Naive thymus-derived CD4-positive, alpha-beta T cell (primary cell): ENCODE results near the gene HOXC5. TPM values are rescaled to one million over a fixed set of nuclear protein-coding genes. Genes with fewer than 3 reads are reported as not detected.

Source experiments
- ATAC-seq: fragments of 150-1000 bp; cut with Tn5 transposase; 2 replicates; pipeline ENCODE4 v1.10.0; 2021; ENCODE audit warnings: mild to moderate bottlenecking, moderate library complexity
- CTCF ChIA-PET: fragments of 350-600 bp; sonication (Branson Sonifier 250); formaldehyde crosslinking; loops from one replicate; lab custom pipeline; 2021; ENCODE audit warnings: antibody characterized with exemption; lab: Charles Lee
- POLR2A ChIA-PET: fragments of 350-600 bp; sonication (Branson Sonifier 250); formaldehyde crosslinking; loops from one replicate; lab custom pipeline; 2021; ENCODE audit warnings: antibody characterized with exemption, inconsistent platforms; lab: Charles Lee
- DNase-seq, 9 donors: peaks; one replicate each; pipeline versions ENCODE4 v3.0.0 to v3.0.0-alpha.2; 2020 to 2022; ENCODE audit warnings: mixed read lengths in 1 of 9
- H3K27ac ChIP-seq: one replicate; pipeline ENCODE4 v1.7.0; 2013; ENCODE audit warnings: mild to moderate bottlenecking, low read depth, low read length, moderate library complexity
- H3K27me3 ChIP-seq, 2 donors: one replicate each; pipeline ENCODE4 v1.7.0; 2013; ENCODE audit warnings: low read length in 2 of 2, mild to moderate bottlenecking in 2 of 2, moderate library complexity in 2 of 2; ENCODE audit not compliant: control insufficient read depth in 2 of 2, insufficient read depth in 2 of 2
- H3K36me3 ChIP-seq, 3 experiments: 1 replicate in 2 of 3; 2 replicates in 1 of 3; pipeline ENCODE4 v1.7.0; 2013; ENCODE audit warnings: low read length in 3 of 3, mild to moderate bottlenecking in 3 of 3, moderate library complexity in 1 of 3; ENCODE audit not compliant: insufficient read depth in 3 of 3, control insufficient read depth in 2 of 3
- H3K4me1 ChIP-seq, 2 donors: one replicate each; pipeline ENCODE4 v1.7.0; 2013; ENCODE audit warnings: low read length in 2 of 2, mild to moderate bottlenecking in 2 of 2, moderate library complexity in 1 of 2; ENCODE audit not compliant: control insufficient read depth in 2 of 2, insufficient read depth in 2 of 2
- H3K4me3 ChIP-seq: 2 replicates; pipeline ENCODE4 v1.7.0; 2013; ENCODE audit warnings: mild to moderate bottlenecking, low read length
- H3K9me3 ChIP-seq, 3 experiments: 1 replicate in 2 of 3; 2 replicates in 1 of 3; pipeline ENCODE4 v1.7.0; 2013; ENCODE audit warnings: low read length in 3 of 3; ENCODE audit not compliant: control insufficient read depth in 2 of 3
- H3K27ac Mint-ChIP-seq, 9 donors: one replicate each; pipeline ENCODE4 v1.8.0; 2020 to 2022; ENCODE audit warnings: mixed read lengths in 9 of 9, mild to moderate bottlenecking in 8 of 9, moderate library complexity in 5 of 9, inconsistent platforms in 2 of 9
- H3K27me3 Mint-ChIP-seq, 5 donors: one replicate each; pipeline ENCODE4 v1.8.0; 2021 to 2022; ENCODE audit warnings: mixed read lengths in 5 of 5, mild to moderate bottlenecking in 1 of 5
- H3K36me3 Mint-ChIP-seq, 5 donors: one replicate each; pipeline ENCODE4 v1.8.0; 2020 to 2022; ENCODE audit warnings: mixed read lengths in 5 of 5, mild to moderate bottlenecking in 3 of 5, inconsistent platforms in 1 of 5
- H3K4me1 Mint-ChIP-seq, 7 donors: one replicate each; pipeline ENCODE4 v1.8.0; 2020 to 2022; ENCODE audit warnings: mixed read lengths in 7 of 7, mild to moderate bottlenecking in 3 of 7, inconsistent platforms in 1 of 7
- H3K4me3 Mint-ChIP-seq, 10 donors: one replicate each; pipeline ENCODE4 v1.8.0; 2020 to 2022; ENCODE audit warnings: mild to moderate bottlenecking in 10 of 10, mixed read lengths in 10 of 10, moderate library complexity in 6 of 10, inconsistent platforms in 2 of 10
- H3K9me3 Mint-ChIP-seq, 11 donors: one replicate each; pipeline ENCODE4 v1.8.0; 2020 to 2022; ENCODE audit warnings: mixed read lengths in 11 of 11, mild to moderate bottlenecking in 4 of 11, inconsistent platforms in 1 of 11, moderate library complexity in 1 of 11
- intact Hi-C, 2 donors: fragments of 100-400 bp; cut with micrococcal nuclease; formaldehyde crosslinking; loops; one replicate each; pipeline ENCODE4 v1.15.1; 2023
- polyA plus RNA-seq, 2 donors: library from polyadenylated mRNA; unstranded; fragments of 300-500 nt; fragmentation: Illumina TruSeq; gene quantifications; one replicate each; pipeline ENCODE4 v1.2.3, GENCODE V29; 2021
- total RNA-seq, 6 experiments: library from RNA in 5 of 6; stranded (reverse) in 5 of 6; gene quantifications; 1 replicate in 5 of 6; 2 replicates in 1 of 6; pipeline ENCODE4 v1.2.3 and lab custom pipeline; 2021 to 2026

The HOXC5 gene
- total RNA-seq, result not detected
- not detected for polyA plus RNA-seq
- total RNA-seq (lab: John Stamatoyannopoulos, UW), result not detected

DNA sequence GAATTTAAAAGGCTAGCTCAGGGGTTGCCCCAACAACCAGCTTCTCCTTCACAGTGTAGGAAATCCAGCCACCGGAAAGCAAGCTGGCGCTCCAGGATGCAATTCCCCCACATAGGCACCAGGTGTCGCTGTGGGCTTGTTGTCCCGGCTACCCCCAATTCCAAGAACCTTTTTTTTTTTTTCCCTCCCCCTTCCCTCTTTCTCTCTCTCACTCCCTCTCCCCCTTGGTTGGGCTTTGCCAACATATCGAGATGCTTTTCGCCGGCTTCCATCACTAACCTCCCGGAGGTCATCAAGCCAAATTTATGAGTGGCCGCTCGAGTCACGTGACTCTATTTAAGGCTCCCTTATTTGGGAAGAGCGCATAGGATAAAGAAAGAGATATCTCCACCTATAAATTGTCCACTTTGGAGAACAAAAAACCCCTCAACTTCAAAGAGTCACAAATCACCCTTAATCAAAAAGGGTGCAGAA is at the start of gene HOXC5:
Gene HOXC5, plus strand, starts transcription at position 424 of the 474 bp plus-strand sequence. CDS start 73 bp downstream, outside the sequence.
- Histone ChIP-seq H3K36me3 (no peaks in the 10 kb centered on the region), H3K27me3 (peaks cover 23 to 62% of the 10 kb centered on the region in 2 donors), H3K9me3 (peaks cover 0 to 5% (median 0%) of the 10 kb centered on the region in 3 experiments), H3K4me1 (peaks cover 7 to 15% of the 10 kb centered on the region in 2 donors), H3K4me3 (no peak within 1 kb of the TSS), H3K27ac (no peak within 1 kb of the TSS)
- Mint-ChIP-seq H3K4me3 (peak within 1 kb of the TSS; percentile 52 to 80 (median 67)), H3K36me3 (peaks cover 0 to 4% (median 0%) of the 10 kb centered on the region in 5 donors), H3K27ac (peak within 1 kb of the TSS in 4 of 9 donors; percentile 12 to 74 (median 49)), H3K9me3 (peaks cover 0 to 7% (median 4%) of the 10 kb centered on the region in 11 donors), H3K4me1 (peaks cover 9 to 51% (median 31%) of the 10 kb centered on the region in 7 donors), H3K27me3 (peaks cover 74 to 93% (median 84%) of the 10 kb centered on the region in 5 donors)
- DNase-seq (peak; percentile 41 to 73 (median 62)), ATAC-seq (peak; percentile 77)
- intact Hi-C loops, result loop anchor here (1.0 to 5.0 kb wide), 7 partner anchors 14 to 169 kb away; no protein-coding TSS in a partner anchor
- POLR2A ChIA-PET, result interaction anchor here (1.4 kb wide), 1 partner anchor 159 kb away, joined by 6 read pairs; no protein-coding TSS in a partner anchor
- CTCF ChIA-PET, result interaction anchor here (0.6 to 2.2 kb wide), 23 partner anchors 9 to 1512 kb away, joined by 3 to 17 read pairs (median 4); partner anchors contain the start of genes HOXC8 and KRT5

DNA sequence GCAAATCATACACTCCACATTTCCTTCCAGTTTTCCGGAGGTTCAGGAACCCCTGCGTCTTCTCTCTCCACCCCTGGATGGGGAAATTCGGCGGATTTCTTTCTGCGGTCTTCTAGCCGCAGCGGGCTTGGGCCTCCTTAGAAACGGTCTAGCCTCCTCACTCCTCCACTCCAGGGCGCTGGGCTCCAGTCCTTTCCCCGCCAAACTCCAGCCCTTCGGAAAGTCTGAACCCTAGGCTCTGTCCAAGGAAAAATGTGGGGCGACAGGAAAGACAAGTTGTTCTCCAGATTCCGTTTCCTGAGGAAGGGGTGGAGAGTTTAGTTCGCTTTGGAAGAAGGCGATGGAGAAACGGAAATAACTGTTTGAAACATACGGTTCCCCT is 49.3 kb upstream of the HOXC5 start:
- DNase-seq, result no peak
- intact Hi-C loops, result loop anchor here in 1 of 2 donors (5.0 kb wide), 1 partner anchor 46 kb away; the partner anchor contains the start of gene HOXC13
- no peak overlapping the region for H3K27ac ChIP-seq
- Mint-ChIP-seq H3K27me3 (peaks cover 91 to 95% (median 92%) of the 10 kb centered on the region in 5 donors), H3K4me3 (peak overlapping the region in 3 of 10 donors; percentile 21 to 62 (median 25)), H3K27ac (peak overlapping the region in 5 of 9 donors; percentile 34 to 66 (median 59)), H3K9me3 (peaks cover 0 to 23% (median 0%) of the 10 kb centered on the region in 11 donors), H3K4me1 (peaks cover 16 to 42% (median 26%) of the 10 kb centered on the region in 7 donors), H3K36me3 (no peaks in the 10 kb centered on the region)
- H3K4me3 ChIP-seq, result no peak overlapping the region
- peaks cover 9 to 13% of the 10 kb centered on the region in 2 donors for H3K4me1 ChIP-seq
- ATAC-seq, result no peak
- ChIA-PET POLR2A (no interaction called here), CTCF (no interaction called here)
- peaks cover 49 to 88% of the 10 kb centered on the region in 2 donors for H3K27me3 ChIP-seq
- no peaks in the 10 kb centered on the region for H3K36me3 ChIP-seq
- no peaks in the 10 kb centered on the region for H3K9me3 ChIP-seq

GRCh38 chr12:53983950-53984572 is 48.8 kb upstream of the HOXC5 start:
- DNase-seq (no peak), ATAC-seq (no peak)
- no peak overlapping the region for H3K27ac ChIP-seq
- H3K9me3 Mint-ChIP-seq, result peaks cover 0 to 21% (median 0%) of the 10 kb centered on the region in 11 donors
- no peaks in the 10 kb centered on the region for H3K9me3 ChIP-seq
- H3K4me3 ChIP-seq, result no peak overlapping the region
- no peaks in the 10 kb centered on the region for H3K36me3 Mint-ChIP-seq
- peaks cover 18 to 46% (median 29%) of the 10 kb centered on the region in 7 donors for H3K4me1 Mint-ChIP-seq
- H3K4me1 ChIP-seq, result peaks cover 13 to 14% of the 10 kb centered on the region in 2 donors
- peaks cover 91 to 95% (median 92%) of the 10 kb centered on the region in 5 donors for H3K27me3 Mint-ChIP-seq
- CTCF ChIA-PET, result interaction anchor here (0.6 kb wide), 1 partner anchor 218 kb away, joined by 3 read pairs; no protein-coding TSS in a partner anchor
- POLR2A ChIA-PET, result no interaction called here
- peaks cover 54 to 88% of the 10 kb centered on the region in 2 donors for H3K27me3 ChIP-seq
- peak overlapping the region in 6 of 9 donors; percentile 9 to 68 (median 40) for H3K27ac Mint-ChIP-seq
- peak overlapping the region in 3 of 10 donors; percentile 10 to 62 (median 21) for H3K4me3 Mint-ChIP-seq
- intact Hi-C loops, result loop anchor here in 1 of 2 donors (5.0 kb wide), 1 partner anchor 47 kb away; the partner anchor contains the start of gene HOXC13
- no peaks in the 10 kb centered on the region for H3K36me3 ChIP-seq

DNA sequence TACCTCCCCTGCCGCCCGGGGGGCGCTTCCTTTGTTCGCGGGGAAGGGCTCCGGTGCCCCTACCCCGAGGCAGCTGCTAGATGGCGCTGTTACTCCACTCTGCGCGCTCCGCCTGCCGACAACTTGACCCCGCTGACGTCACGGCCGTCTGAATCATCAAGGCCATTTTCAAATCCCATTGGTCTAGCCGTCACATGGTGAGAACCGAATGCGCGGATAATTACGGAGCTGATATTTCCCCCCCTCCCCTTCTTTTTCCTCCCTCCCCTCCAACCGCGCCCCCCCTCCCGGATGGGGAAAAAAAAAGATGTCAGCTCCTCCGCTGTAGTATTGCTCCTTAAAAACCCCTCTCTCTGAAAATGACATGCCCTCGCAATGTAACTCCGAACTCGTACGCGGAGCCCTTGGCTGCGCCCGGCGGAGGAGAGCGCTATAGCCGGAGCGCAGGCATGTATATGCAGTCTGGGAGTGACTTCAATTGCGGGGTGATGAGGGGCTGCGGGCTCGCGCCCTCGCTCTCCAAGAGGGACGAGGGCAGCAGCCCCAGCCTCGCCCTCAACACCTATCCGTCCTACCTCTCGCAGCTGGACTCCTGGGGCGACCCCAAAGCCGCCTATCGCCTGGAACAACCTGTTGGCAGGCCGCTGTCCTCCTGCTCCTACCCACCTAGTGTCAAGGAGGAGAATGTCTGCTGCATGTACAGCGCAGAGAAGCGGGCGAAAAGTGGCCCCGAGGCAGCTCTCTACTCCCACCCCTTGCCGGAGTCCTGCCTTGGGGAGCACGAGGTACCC is 47.8 kb upstream of the HOXC5 start, which contains the start of gene HOXC10:
Gene HOXC10, plus strand, starts transcription at position 246 of the 791 bp plus-strand sequence. Its CDS starts 114 bp downstream, at position 360.
- H3K4me3 ChIP-seq, result no peak within 1 kb of the TSS
- intact Hi-C loops, result loop anchor here in 1 of 2 donors (5.0 kb wide), 3 partner anchors 33 to 48 kb away; partner anchors contain the start of genes HOXC12, HOXC13 and HOXC6
- ATAC-seq (peak; percentile 77), DNase-seq (peak in 4 of 9 donors; percentile 45 to 67 (median 55))
- Mint-ChIP-seq H3K4me1 (peaks cover 27 to 55% (median 39%) of the 10 kb centered on the region in 7 donors), H3K27me3 (peaks cover 91 to 95% (median 92%) of the 10 kb centered on the region in 5 donors), H3K27ac (peak within 1 kb of the TSS in 6 of 9 donors; percentile 34 to 81 (median 65)), H3K36me3 (peaks cover 0 to 1% (median 0%) of the 10 kb centered on the region in 5 donors), H3K4me3 (peak within 1 kb of the TSS; percentile 34 to 77 (median 65)), H3K9me3 (peaks cover 0 to 18% (median 0%) of the 10 kb centered on the region in 11 donors)
- H3K4me1 ChIP-seq, result peaks cover 20 to 23% of the 10 kb centered on the region in 2 donors
- peaks cover 60 to 89% of the 10 kb centered on the region in 2 donors for H3K27me3 ChIP-seq
- POLR2A ChIA-PET, result interaction anchor here (0.8 to 1.2 kb wide), 2 partner anchors 8 to 26 kb away, joined by 3 to 4 read pairs; no protein-coding TSS in a partner anchor
- H3K36me3 ChIP-seq, result no peaks in the 10 kb centered on the region
- no peaks in the 10 kb centered on the region for H3K9me3 ChIP-seq
- no peak within 1 kb of the TSS for H3K27ac ChIP-seq
- CTCF ChIA-PET, result interaction anchor here (0.6 to 0.9 kb wide), 2 partner anchors 217 to 229 kb away, joined by 3 read pairs; no protein-coding TSS in a partner anchor

GRCh38 chr12:53985692-53985993 is 47.2 kb upstream of the HOXC5 start:
- Histone ChIP-seq H3K36me3 (no peaks in the 10 kb centered on the region), H3K27me3 (peaks cover 62 to 85% of the 10 kb centered on the region in 2 donors), H3K4me1 (peaks cover 20 to 23% of the 10 kb centered on the region in 2 donors), H3K9me3 (no peaks in the 10 kb centered on the region), H3K27ac (no peak overlapping the region), H3K4me3 (no peak overlapping the region)
- CTCF ChIA-PET, result interaction anchor here (0.9 kb wide), 1 partner anchor 229 kb away, joined by 3 read pairs; no protein-coding TSS in a partner anchor
- DNase-seq, result no peak
- Mint-ChIP-seq H3K4me3 (peak overlapping the region in 9 of 10 donors; percentile 40 to 77 (median 64)), H3K9me3 (peaks cover 0 to 19% (median 0%) of the 10 kb centered on the region in 11 donors), H3K27ac (peak overlapping the region in 4 of 9 donors; percentile 43 to 81 (median 62)), H3K36me3 (peaks cover 0 to 3% (median 0%) of the 10 kb centered on the region in 5 donors), H3K4me1 (peaks cover 32 to 55% (median 44%) of the 10 kb centered on the region in 7 donors), H3K27me3 (peaks cover 91 to 95% (median 92%) of the 10 kb centered on the region in 5 donors)
- POLR2A ChIA-PET, result interaction anchor here (0.8 to 1.2 kb wide), 2 partner anchors 9 to 25 kb away, joined by 3 to 4 read pairs; no protein-coding TSS in a partner anchor
- intact Hi-C loops, result loop anchor here in 1 of 2 donors (5.0 kb wide), 2 partner anchors 33 to 42 kb away; partner anchors contain the start of genes HOXC12 and HOXC6
- ATAC-seq, result no peak
